ENCODE measurements around the gene LHX5.

DNA sequence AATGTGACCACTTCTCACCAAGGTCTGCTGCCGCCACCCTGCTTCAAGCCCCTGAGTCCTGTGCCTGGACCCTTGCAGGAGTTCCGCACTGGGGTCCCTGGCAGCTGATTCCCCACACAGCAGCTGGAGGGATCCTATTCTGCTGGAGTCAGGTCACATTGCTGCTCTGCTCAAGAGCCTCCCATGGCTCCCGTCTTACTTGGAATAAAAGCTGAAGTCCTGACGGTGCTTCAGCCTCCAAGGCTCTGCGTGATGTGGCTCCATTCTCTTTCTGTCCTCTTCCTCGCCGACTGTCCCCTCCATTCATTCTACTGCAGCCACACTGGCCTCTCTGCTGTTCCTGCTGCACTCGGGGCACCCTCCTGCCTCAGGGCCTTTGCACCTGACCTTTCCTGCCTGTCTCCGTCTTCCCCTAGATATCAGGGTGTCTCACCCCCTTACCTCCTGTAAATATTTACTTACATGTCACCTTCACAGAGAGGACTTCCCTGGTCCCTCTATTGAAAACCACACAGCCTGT, 57.1 kb downstream of the LHX5 start:
- TF ChIP-seq, protein P1, sequence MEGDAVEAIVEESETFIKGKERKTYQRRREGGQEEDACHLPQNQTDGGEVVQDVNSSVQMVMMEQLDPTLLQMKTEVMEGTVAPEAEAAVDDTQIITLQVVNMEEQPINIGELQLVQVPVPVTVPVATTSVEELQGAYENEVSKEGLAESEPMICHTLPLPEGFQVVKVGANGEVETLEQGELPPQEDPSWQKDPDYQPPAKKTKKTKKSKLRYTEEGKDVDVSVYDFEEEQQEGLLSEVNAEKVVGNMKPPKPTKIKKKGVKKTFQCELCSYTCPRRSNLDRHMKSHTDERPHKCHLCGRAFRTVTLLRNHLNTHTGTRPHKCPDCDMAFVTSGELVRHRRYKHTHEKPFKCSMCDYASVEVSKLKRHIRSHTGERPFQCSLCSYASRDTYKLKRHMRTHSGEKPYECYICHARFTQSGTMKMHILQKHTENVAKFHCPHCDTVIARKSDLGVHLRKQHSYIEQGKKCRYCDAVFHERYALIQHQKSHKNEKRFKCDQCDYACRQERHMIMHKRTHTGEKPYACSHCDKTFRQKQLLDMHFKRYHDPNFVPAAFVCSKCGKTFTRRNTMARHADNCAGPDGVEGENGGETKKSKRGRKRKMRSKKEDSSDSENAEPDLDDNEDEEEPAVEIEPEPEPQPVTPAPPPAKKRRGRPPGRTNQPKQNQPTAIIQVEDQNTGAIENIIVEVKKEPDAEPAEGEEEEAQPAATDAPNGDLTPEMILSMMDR (IDR thresholded peaks at IDR 0.05; ENCODE audit: insufficient read depth, low read length, poor library complexity, severe bottlenecking), result no peak
- no peak for TF ChIP-seq EZH2phosphoT487 (conservative IDR thresholded peaks at IDR 0.05; ENCODE audit: low read length)

Data from SU-DHL-6 (cell line).